Measurements from ENCODE around the gene MAGI1.

GRCh38 chr3:65411367-65411766 is 627.4 kb downstream of the MAGI1 start:
- TF ChIP-seq SUZ12 (IDR thresholded peaks at IDR 0.05) (no peak), NFRKB (IDR thresholded peaks at IDR 0.05) (no peak), SP1 (IDR thresholded peaks at IDR 0.05) (no peak), ELF4 (IDR thresholded peaks at IDR 0.05) (no peak), FOXA1 (IDR thresholded peaks at IDR 0.05) (no peak), CTBP1 (IDR thresholded peaks at IDR 0.05; ENCODE audit: borderline replicate concordance) (no peak), BHLHE40 (IDR thresholded peaks at IDR 0.05; ENCODE audit: borderline replicate concordance) (no peak), TARDBP (IDR thresholded peaks at IDR 0.05) (no peak), L3MBTL2 (conservative IDR thresholded peaks at IDR 0.05) (no peak), HDGF (IDR thresholded peaks at IDR 0.05; ENCODE audit: borderline replicate concordance) (no peak), FOXK2 (IDR thresholded peaks at IDR 0.05) (no peak)
- TF ChIP-seq, protein P1, sequence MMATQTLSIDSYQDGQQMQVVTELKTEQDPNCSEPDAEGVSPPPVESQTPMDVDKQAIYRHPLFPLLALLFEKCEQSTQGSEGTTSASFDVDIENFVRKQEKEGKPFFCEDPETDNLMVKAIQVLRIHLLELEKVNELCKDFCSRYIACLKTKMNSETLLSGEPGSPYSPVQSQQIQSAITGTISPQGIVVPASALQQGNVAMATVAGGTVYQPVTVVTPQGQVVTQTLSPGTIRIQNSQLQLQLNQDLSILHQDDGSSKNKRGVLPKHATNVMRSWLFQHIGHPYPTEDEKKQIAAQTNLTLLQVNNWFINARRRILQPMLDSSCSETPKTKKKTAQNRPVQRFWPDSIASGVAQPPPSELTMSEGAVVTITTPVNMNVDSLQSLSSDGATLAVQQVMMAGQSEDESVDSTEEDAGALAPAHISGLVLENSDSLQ (IDR thresholded peaks at IDR 0.05): no peak

All from HEK293T (cell line).